WERI-Rb-1 (cell line): ENCODE measurements around the gene EPB41L4B.

Experiments
- DNase-seq: peaks from one replicate; pipeline ENCODE4 v3.0.0-alpha.2; 2020
- H3K27ac ChIP-seq: fragments of 250-450 bp; sonication (Bioruptor Pico); 2 replicates; pipeline ENCODE4 v1.5.1; 2020; ENCODE audit warnings: mild to moderate bottlenecking, moderate library complexity
- H3K27me3 ChIP-seq: fragments of 250-450 bp; sonication (Bioruptor Pico); 2 replicates; pipeline ENCODE4 v1.5.1; 2021; ENCODE audit warnings: mild to moderate bottlenecking, low read depth, moderate library complexity; ENCODE audit not compliant: insufficient read depth, severe bottlenecking
- H3K36me3 ChIP-seq: fragments of 250-450 bp; sonication (Bioruptor Pico); 2 replicates; pipeline ENCODE4 v1.5.1; 2020; ENCODE audit warnings: mild to moderate bottlenecking, moderate library complexity
- H3K4me3 ChIP-seq: 2 replicates; pipeline ENCODE4 v1.5.1; 2011; ENCODE audit warnings: low read depth, mild to moderate bottlenecking, control low read depth, low read length
- H3K9me3 ChIP-seq: fragments of 250-450 bp; sonication (Bioruptor Pico); 2 replicates; pipeline ENCODE4 v1.5.1; 2021; ENCODE audit warnings: mild to moderate bottlenecking, moderate library complexity; ENCODE audit not compliant: severe bottlenecking
- TF ChIP-seq, protein P1 (sequence below): IDR thresholded peaks from 2 replicates; pipeline ENCODE4 v1.5.1; 2011; ENCODE audit warnings: low read depth, mild to moderate bottlenecking, control low read depth, inconsistent platforms, low read length

The EPB41L4B gene

DNA sequence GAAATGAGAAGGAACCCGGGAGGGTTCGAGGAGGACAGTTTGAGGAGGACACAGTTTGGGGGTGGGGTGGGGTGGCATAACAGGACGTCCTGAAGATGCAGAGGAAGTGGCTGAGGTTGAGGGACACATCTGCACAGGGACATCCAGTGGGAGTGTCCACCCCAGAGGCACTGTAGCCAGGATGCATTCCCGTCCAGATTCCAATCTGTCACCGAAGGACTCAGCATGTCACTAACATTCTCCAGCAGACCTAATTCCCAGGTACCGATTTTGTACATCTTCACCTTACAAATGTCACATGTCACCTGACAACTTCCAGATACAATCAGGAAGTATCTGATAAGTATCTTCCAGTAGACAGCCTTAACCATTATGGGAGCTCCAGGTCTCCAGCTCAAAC lies 42.6 kb downstream of the EPB41L4B start:
- peaks cover 9% of the 10 kb centered on the region for H3K9me3 ChIP-seq
- H3K4me3 ChIP-seq: no peak overlapping the region
- no peaks in the 10 kb centered on the region for H3K27me3 ChIP-seq
- no peaks in the 10 kb centered on the region; the same call in 1 of the 2 replicates for H3K36me3 ChIP-seq
- peak overlapping the region; percentile 81 for H3K27ac ChIP-seq
- DNase-seq: peak; percentile 34
- TF ChIP-seq, protein P1, sequence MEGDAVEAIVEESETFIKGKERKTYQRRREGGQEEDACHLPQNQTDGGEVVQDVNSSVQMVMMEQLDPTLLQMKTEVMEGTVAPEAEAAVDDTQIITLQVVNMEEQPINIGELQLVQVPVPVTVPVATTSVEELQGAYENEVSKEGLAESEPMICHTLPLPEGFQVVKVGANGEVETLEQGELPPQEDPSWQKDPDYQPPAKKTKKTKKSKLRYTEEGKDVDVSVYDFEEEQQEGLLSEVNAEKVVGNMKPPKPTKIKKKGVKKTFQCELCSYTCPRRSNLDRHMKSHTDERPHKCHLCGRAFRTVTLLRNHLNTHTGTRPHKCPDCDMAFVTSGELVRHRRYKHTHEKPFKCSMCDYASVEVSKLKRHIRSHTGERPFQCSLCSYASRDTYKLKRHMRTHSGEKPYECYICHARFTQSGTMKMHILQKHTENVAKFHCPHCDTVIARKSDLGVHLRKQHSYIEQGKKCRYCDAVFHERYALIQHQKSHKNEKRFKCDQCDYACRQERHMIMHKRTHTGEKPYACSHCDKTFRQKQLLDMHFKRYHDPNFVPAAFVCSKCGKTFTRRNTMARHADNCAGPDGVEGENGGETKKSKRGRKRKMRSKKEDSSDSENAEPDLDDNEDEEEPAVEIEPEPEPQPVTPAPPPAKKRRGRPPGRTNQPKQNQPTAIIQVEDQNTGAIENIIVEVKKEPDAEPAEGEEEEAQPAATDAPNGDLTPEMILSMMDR: no peak

DNA sequence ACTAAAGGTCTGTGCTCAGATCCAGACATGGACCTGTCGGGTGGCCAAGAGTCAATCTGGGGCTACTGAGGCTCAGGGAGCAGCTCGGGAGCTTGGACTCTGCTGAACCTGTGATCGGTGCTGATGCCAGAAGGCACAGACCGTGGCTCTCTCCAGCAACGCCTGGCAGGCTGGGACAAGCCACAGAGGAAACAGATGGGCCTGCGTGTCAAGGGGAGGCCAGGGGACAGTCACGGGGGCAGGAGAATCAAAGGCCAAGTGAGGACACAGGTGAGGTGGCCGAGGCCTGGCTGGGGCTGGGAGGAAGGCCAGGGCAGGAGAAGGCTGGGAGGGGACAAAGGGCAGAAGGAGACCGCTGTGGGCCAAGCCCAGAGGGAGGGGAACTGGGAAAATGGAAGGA lies 43.4 kb downstream of the EPB41L4B start:
- H3K4me3 ChIP-seq: no peak overlapping the region
- H3K36me3 ChIP-seq: no peaks in the 10 kb centered on the region; the same call in 1 of the 2 replicates
- H3K27me3 ChIP-seq: no peaks in the 10 kb centered on the region
- DNase-seq: peak; percentile 97
- H3K27ac ChIP-seq: peak overlapping the region; percentile 81
- peaks cover 7% of the 10 kb centered on the region for H3K9me3 ChIP-seq
- TF ChIP-seq, protein P1: no peak

DNA sequence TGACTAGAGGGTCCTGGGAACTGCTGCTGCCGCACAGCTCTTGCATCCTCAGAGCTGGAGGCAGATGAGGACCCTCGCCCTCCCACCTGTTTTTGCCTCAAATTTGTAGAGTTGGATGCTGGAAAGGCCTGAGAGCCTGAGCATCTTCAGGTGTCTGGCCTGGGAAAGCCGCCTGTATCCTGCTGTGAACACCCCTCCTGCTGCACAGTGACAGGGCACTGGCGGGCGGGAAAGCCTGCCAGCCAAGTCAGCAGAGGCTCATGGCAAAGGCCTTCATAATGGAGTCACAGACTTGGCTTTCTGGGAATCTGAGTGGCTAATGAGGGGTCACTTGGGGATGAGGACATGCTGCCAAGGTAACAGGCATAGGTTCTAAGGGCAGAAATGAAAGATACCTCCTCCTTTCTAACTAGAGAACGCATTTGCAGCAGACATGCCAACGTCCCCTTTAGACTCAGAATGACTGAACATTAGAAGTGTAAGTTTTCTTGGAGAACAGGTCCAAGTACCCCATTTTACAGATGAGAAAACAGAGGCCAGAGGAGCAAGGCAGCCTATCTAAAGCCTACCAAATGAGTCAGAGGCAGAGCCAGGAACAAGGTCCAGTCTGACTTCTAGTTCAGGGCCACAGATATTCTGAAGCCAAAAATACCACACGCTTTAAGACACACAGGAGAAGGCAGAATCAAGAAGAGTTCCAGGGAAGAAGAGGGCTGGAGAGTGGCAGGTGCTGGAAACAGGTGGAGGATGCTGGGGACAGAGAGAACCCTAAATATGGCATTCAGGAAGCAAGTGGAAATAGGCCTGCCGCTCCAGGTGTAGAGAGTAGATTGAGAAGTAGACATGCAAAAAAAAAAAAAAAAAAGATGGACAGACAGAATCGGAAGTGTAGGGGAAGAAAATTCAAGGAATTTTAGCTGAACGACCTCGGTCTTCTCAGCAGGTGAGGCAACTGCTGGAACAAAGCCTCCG lies 44.1 kb downstream of the EPB41L4B start:
- Histone ChIP-seq H3K9me3 (peaks cover 1% of the 10 kb centered on the region), H3K4me3 (no peak overlapping the region), H3K27ac (peak overlapping the region; percentile 81), H3K36me3 (no peaks in the 10 kb centered on the region; the same call in 1 of the 2 replicates), H3K27me3 (no peaks in the 10 kb centered on the region)
- TF ChIP-seq, protein P1: no peak
- DNase-seq: no peak

GRCh38 chr9:109274884-109275730 lies 45.8 kb downstream of the EPB41L4B start:
- TF ChIP-seq, protein P1: no peak
- Histone ChIP-seq H3K36me3 (no peaks in the 10 kb centered on the region; the same call in 1 of the 2 replicates), H3K9me3 (no peaks in the 10 kb centered on the region), H3K27ac (peak overlapping the region; percentile 62), H3K4me3 (no peak overlapping the region), H3K27me3 (no peaks in the 10 kb centered on the region)
- DNase-seq: no peak

- TF ChIP-seq, protein P1: no peak
- Histone ChIP-seq H3K4me3 (peak overlapping the region; percentile 2; the same call in 1 of the 2 replicates), H3K9me3 (no peaks in the 10 kb centered on the region)
Observed at GRCh38 chr9:109273869-109274268, 47.0 kb downstream of the EPB41L4B start.

More at GRCh38 chr9:109273869-109274268, 47.0 kb downstream of the EPB41L4B start:
- Histone ChIP-seq H3K36me3 (no peaks in the 10 kb centered on the region; the same call in 1 of the 2 replicates), H3K27ac (peak overlapping the region; percentile 62), H3K27me3 (no peaks in the 10 kb centered on the region)
- no peak for DNase-seq
